IMR-90 (cell line): Measurements from ENCODE around the gene EPB41L5. TPM values are rescaled to one million over a fixed set of nuclear protein-coding genes. Genes with fewer than 3 reads are reported as not detected.

Source experiments
- ATAC-seq: fragments of 200-7000 bp; cut with Tn5 transposase; 2 replicates; pipeline ENCODE4 v1.9.1; 2020; ENCODE audit warnings: low read depth, mild to moderate bottlenecking, moderate library complexity
- BruUV-seq: library from RNA; stranded (reverse); fragments of 400-500 nt; replicated peaks from 2 replicates; lab custom pipeline; 2021; lab: Mats Ljungman, UMichigan
- CTCF ChIA-PET: fragments of 300-600 bp; formaldehyde crosslinking; extraction: SDS; loops from one replicate; lab custom pipeline; 2021; ENCODE audit warnings: antibody characterized with exemption; lab: Yijun Ruan, JAX
- POLR2A ChIA-PET: fragments of 300-600 bp; sonication (Branson Sonifier 250); formaldehyde crosslinking; loops from one replicate; lab custom pipeline; 2022; ENCODE audit warnings: antibody characterized with exemption; ENCODE audit not compliant: unreplicated experiment; lab: Charles Lee
- DNase-seq: peaks from one replicate; pipeline ENCODE4 v3.0.0; 2013
- H2AFZ ChIP-seq: replicated peaks from 2 replicates; pipeline ENCODE3; 2013; ENCODE audit warnings: low read length, mild to moderate bottlenecking; ENCODE audit not compliant: poor library complexity
- H2AK5ac ChIP-seq: 2 replicates; pipeline ENCODE4 v1.6.1; 2013; ENCODE audit warnings: low read depth, low read length, inconsistent platforms
- H2AK9ac ChIP-seq: replicated peaks from 2 replicates; pipeline ENCODE3; 2013; ENCODE audit warnings: mild to moderate bottlenecking, low read depth, low read length, moderate library complexity; ENCODE audit not compliant: poor library complexity
- H2BK120ac ChIP-seq: 2 replicates; pipeline ENCODE4 v1.6.1; 2013; ENCODE audit warnings: low read depth, low read length, inconsistent platforms
- H2BK15ac ChIP-seq: 3 replicates; pipeline ENCODE4 v1.6.1; 2013; ENCODE audit warnings: low read depth, low read length, inconsistent platforms
- H2BK20ac ChIP-seq: 2 replicates; pipeline ENCODE4 v1.6.1; 2013; ENCODE audit warnings: low read depth, mild to moderate bottlenecking, inconsistent platforms, low read length, moderate library complexity
- H2BK5ac ChIP-seq: 2 replicates; pipeline ENCODE4 v1.6.1; 2013; ENCODE audit warnings: mild to moderate bottlenecking, low read depth, low read length, inconsistent platforms; ENCODE audit not compliant: poor library complexity, severe bottlenecking
- H3K14ac ChIP-seq: replicated peaks from 2 replicates; pipeline ENCODE4 v1.6.1; 2013; ENCODE audit warnings: low read depth, low read length, inconsistent platforms
- H3K18ac ChIP-seq: 2 replicates; pipeline ENCODE4 v1.6.1; 2013; ENCODE audit warnings: low read depth, low read length, control low read depth
- H3K23ac ChIP-seq: 2 replicates; pipeline ENCODE4 v1.6.1; 2013; ENCODE audit warnings: low read depth, low read length, inconsistent platforms
- H3K27ac ChIP-seq: 2 replicates; pipeline ENCODE4 v1.5.1; 2013; ENCODE audit warnings: mild to moderate bottlenecking, control low read depth, low read length; ENCODE audit not compliant: insufficient read depth
- H3K27me3 ChIP-seq: 2 replicates; pipeline ENCODE4 v1.6.1; 2013; ENCODE audit warnings: low read length; ENCODE audit not compliant: control insufficient read depth, insufficient read depth
- H3K36me3 ChIP-seq: 2 replicates; pipeline ENCODE4 v1.6.1; 2013; ENCODE audit warnings: low read length, mixed read lengths; ENCODE audit not compliant: control insufficient read depth, insufficient read depth
- H3K4ac ChIP-seq: 2 replicates; pipeline ENCODE4 v1.6.1; 2013; ENCODE audit warnings: low read depth, low read length, inconsistent platforms
- H3K4me1 ChIP-seq: 2 replicates; pipeline ENCODE4 v1.6.1; 2013; ENCODE audit warnings: low read length, mixed read lengths; ENCODE audit not compliant: control insufficient read depth, insufficient read depth
- H3K4me2 ChIP-seq: 2 replicates; pipeline ENCODE4 v1.6.1; 2013; ENCODE audit warnings: low read depth, mild to moderate bottlenecking, control low read depth, low read length, moderate library complexity
- H3K4me3 ChIP-seq: 2 replicates; pipeline ENCODE4 v1.5.1; 2013; ENCODE audit warnings: low read depth, mild to moderate bottlenecking, control low read depth, low read length, moderate library complexity; ENCODE audit not compliant: insufficient read depth
- H3K56ac ChIP-seq: 2 replicates; pipeline ENCODE4 v1.6.1; 2013; ENCODE audit warnings: low read length, inconsistent platforms; ENCODE audit not compliant: insufficient read depth; ENCODE audit errors: extremely low read depth
- H3K79me1 ChIP-seq, 2 experiments: 2 replicates each; pipeline ENCODE4 v1.6.1; 2013; ENCODE audit warnings: low read length in 2 of 2, inconsistent platforms in 1 of 2, low read depth in 1 of 2
- H3K9ac ChIP-seq: 2 replicates; pipeline ENCODE4 v1.6.1; 2013; ENCODE audit warnings: low read depth, low read length, control low read depth
- H3K9me1 ChIP-seq: 2 replicates; pipeline ENCODE4 v1.6.1; 2013; ENCODE audit warnings: low read length, inconsistent platforms; ENCODE audit not compliant: insufficient read depth
- H3K9me3 ChIP-seq: 2 replicates; pipeline ENCODE4 v1.6.1; 2013; ENCODE audit warnings: low read length; ENCODE audit not compliant: control insufficient read depth, insufficient read depth
- H4K20me1 ChIP-seq: 2 replicates; pipeline ENCODE4 v1.6.1; 2013; ENCODE audit warnings: low read length, inconsistent platforms; ENCODE audit not compliant: insufficient read depth
- H4K5ac ChIP-seq: 2 replicates; pipeline ENCODE4 v1.6.1; 2013; ENCODE audit warnings: mild to moderate bottlenecking, low read depth, low read length, control low read depth
- H4K8ac ChIP-seq, 2 experiments: 2 replicates each; pipeline ENCODE4 v1.6.1; 2013; ENCODE audit warnings: low read depth in 2 of 2, low read length in 2 of 2, control low read depth in 1 of 2, inconsistent platforms in 1 of 2
- H4K91ac ChIP-seq: 2 replicates; pipeline ENCODE4 v1.6.1; 2013; ENCODE audit warnings: low read depth, low read length, inconsistent platforms; ENCODE audit not compliant: insufficient read depth
- MAFK ChIP-seq: IDR thresholded peaks from 2 replicates; pipeline ENCODE4 v1.6.1; 2012; ENCODE audit warnings: low read depth, low read length, improper control_type of control experiment
- RAD21 ChIP-seq: IDR thresholded peaks from 2 replicates; pipeline ENCODE4 v1.6.1; 2012; ENCODE audit warnings: low read length, improper control_type of control experiment
- WGBS, 2 experiments: methylation state at CpG; one replicate each; pipeline versions ENCODE4 v1.1.5 to v1.1.7; 2013; ENCODE audit warnings: missing lambda C conversion rate in 2 of 2; ENCODE audit not compliant: insufficient read length in 1 of 2; ENCODE audit errors: extremely low coverage in 2 of 2; 5-methylcytosine and 5-hydroxymethylcytosine counted together
- dilution Hi-C: fragments of 300-500 bp; cut with HindIII; formaldehyde crosslinking; loops from one replicate; pipeline ENCODE4 v1.14.3; 2018; ENCODE audit warnings: low sequenced_read_pairs; ENCODE audit not compliant: unreplicated experiment
- in situ Hi-C: fragments of 300-500 bp; cut with MboI; formaldehyde crosslinking; loops from 3 replicates; pipeline ENCODE4 v1.14.3; 2019; ENCODE audit warnings: low sequenced_read_pairs, inconsistent platforms, mixed read lengths
- intact Hi-C: fragments of 100-400 bp; cut with micrococcal nuclease; formaldehyde crosslinking; loops from 2 replicates; pipeline ENCODE4 v1.10.0; 2022
- polyA plus RNA-seq, 3 experiments: library from polyadenylated mRNA; depleted of rRNA; stranded (reverse); fragments of >200 nt; gene quantifications; 2 replicates each; pipeline ENCODE4 v1.2.3, GENCODE V29; 2012; ENCODE audit warnings: low replicate concordance in 1 of 3
- total RNA-seq: library from RNA; depleted of rRNA; stranded (reverse); fragments of >200 nt; gene quantifications from 2 replicates; pipeline ENCODE4 v1.2.3, GENCODE V29; 2012

EPB41L5 gene
- total and polyA plus RNA-seq, 2 of the 4 experiments (the other 2 are of a cell fraction): 5.1 to 10.6 TPM

GRCh38 chr2:120075545-120075944 lies 62.7 kb downstream of the EPB41L5 start:
- no peak overlapping the region for H4K91ac ChIP-seq
- no peak overlapping the region for H2BK5ac ChIP-seq
- no peaks in the 10 kb centered on the region for H3K9me3 ChIP-seq
- no peaks in the 10 kb centered on the region for H3K9me1 ChIP-seq
- no peak overlapping the region for H3K23ac ChIP-seq
- no peaks in the 10 kb centered on the region for H4K20me1 ChIP-seq
- H3K4me1 ChIP-seq: peaks cover 5% of the 10 kb centered on the region; the same call in 1 of the 2 replicates
- H3K14ac ChIP-seq: no peak overlapping the region
- in situ Hi-C loops: no loop called here
- intact Hi-C loops: no loop called here
- H3K36me3 ChIP-seq: peaks cover 3% of the 10 kb centered on the region
- ATAC-seq (no peak), DNase-seq (no peak)
- H4K5ac ChIP-seq: no peak overlapping the region
- no peak overlapping the region for H3K27ac ChIP-seq
- H2BK15ac ChIP-seq: no peak overlapping the region
- ChIA-PET CTCF (no interaction called here), POLR2A (no interaction called here)
- H2AFZ ChIP-seq: no peak overlapping the region
- no peak overlapping the region for H2BK120ac ChIP-seq
- 100% methylated on average over 1 of the region's 1 CpG; no CpG with 5 or more reads in 1 of the 2 experiments for WGBS, 2 experiments
- no peak overlapping the region for H3K4me3 ChIP-seq
- H3K4ac ChIP-seq: no peak overlapping the region
- no peaks in the 10 kb centered on the region for H3K27me3 ChIP-seq
- dilution Hi-C loops: no loop called here
- TF ChIP-seq MAFK (peak; percentile 98), RAD21 (no peak)
- H3K18ac ChIP-seq: no peak overlapping the region
- H2BK20ac ChIP-seq: no peak overlapping the region
- no peak overlapping the region for H2AK5ac ChIP-seq
- no peak overlapping the region for H3K56ac ChIP-seq
- H3K4me2 ChIP-seq: no peak overlapping the region
- no peak overlapping the region for H4K8ac ChIP-seq
- H2AK9ac ChIP-seq: no peak overlapping the region
- no TSS peak for BruUV-seq
- H3K79me1 ChIP-seq: no peaks in the 10 kb centered on the region
- H3K9ac ChIP-seq: no peak overlapping the region
